K562 (cell line): ENCODE measurements around the gene SATB1. TPM values are rescaled to one million over a fixed set of nuclear protein-coding genes. Genes with fewer than 3 reads are reported as not detected.

Source experiments
- CBFA2T3 ChIP-seq: fragments of 450-650 bp; IDR thresholded peaks from 2 replicates; pipeline ENCODE4 v1.6.1; 2017
- CHCHD3 ChIP-seq: fragments of 250-450 bp; sonication (Bioruptor Pico); IDR thresholded peaks from 2 replicates; pipeline ENCODE4 v2.1.2; 2022; ENCODE audit warnings: mild to moderate bottlenecking
- COPS2 ChIP-seq: fragments of 450-650 bp; conservative IDR thresholded peaks from 2 replicates; pipeline ENCODE4 v1.6.1; 2016; ENCODE audit warnings: mild to moderate bottlenecking, moderate library complexity
- CXXC5 ChIP-seq: fragments of 250-450 bp; sonication (Bioruptor Pico); IDR thresholded peaks from 2 replicates; pipeline ENCODE4 v1.8.0; 2022; ENCODE audit warnings: inconsistent platforms, mild to moderate bottlenecking, moderate library complexity
- ELF4 ChIP-seq: fragments of 450-650 bp; formaldehyde crosslinking; IDR thresholded peaks from 2 replicates; pipeline ENCODE4 v1.4.0; 2022; ENCODE audit warnings: missing genetic modification characterization
- FUS ChIP-seq: fragments of 200-400 bp; formaldehyde crosslinking; optimal IDR thresholded peaks from 2 replicates; pipeline ENCODE3; 2017; ENCODE audit warnings: low read depth, low read length
- HNRNPK ChIP-seq: fragments of 200-400 bp; formaldehyde crosslinking; IDR thresholded peaks from one replicate; pipeline ENCODE4 v1.6.1; 2018; ENCODE audit warnings: mild to moderate bottlenecking, low read depth, low read length; ENCODE audit not compliant: poor library complexity, severe bottlenecking
- KDM1A ChIP-seq, 2 experiments: fragments of 450-650 bp; IDR thresholded peaks; 2 replicates each; pipeline ENCODE4 v1.6.1; 2016; ENCODE audit warnings: mild to moderate bottlenecking in 2 of 2
- KLF6 ChIP-seq: fragments of 250-450 bp; sonication (Bioruptor Pico); IDR thresholded peaks from 2 replicates; pipeline ENCODE4 v1.4.0; 2020; ENCODE audit warnings: mild to moderate bottlenecking, moderate library complexity, borderline replicate concordance
- L3MBTL2 ChIP-seq: fragments of 450-650 bp; IDR thresholded peaks from 2 replicates; pipeline ENCODE4 v1.6.1; 2016; ENCODE audit warnings: mild to moderate bottlenecking, moderate library complexity
- MEIS2 ChIP-seq: fragments of 450-650 bp; IDR thresholded peaks from 2 replicates; pipeline ENCODE4 v1.6.1; 2014; ENCODE audit warnings: mild to moderate bottlenecking; ENCODE audit not compliant: partially characterized antibody
- MYBL2 ChIP-seq, 2 experiments: fragments of 450-650 bp in 1 of 2; sonication (generic) in 1 of 2; formaldehyde crosslinking in 1 of 2; IDR thresholded peaks; 2 replicates each; pipeline versions ENCODE4 v1.6.1 to v1.8.1; 2017 to 2022; ENCODE audit warnings: borderline replicate concordance in 1 of 2, inconsistent platforms in 1 of 2, low read depth in 1 of 2, mild to moderate bottlenecking in 1 of 2, missing genetic modification reagents in 1 of 2, moderate library complexity in 1 of 2
- MYC ChIP-seq, 2 experiments: fragments of 250-450 bp in 1 of 2; sonication (Bioruptor Pico) in 1 of 2; IDR thresholded peaks; 2 replicates each; pipeline versions ENCODE4 v1.5.1 to v1.6.1; 2012 to 2021; ENCODE audit warnings: low read depth in 2 of 2, borderline replicate concordance in 1 of 2, improper control_type of control experiment in 1 of 2, low read length in 1 of 2, mild to moderate bottlenecking in 1 of 2, moderate library complexity in 1 of 2
- NCOA4 ChIP-seq: fragments of 450-650 bp; IDR thresholded peaks from 2 replicates; pipeline ENCODE4 v1.6.1; 2018; ENCODE audit warnings: mild to moderate bottlenecking; ENCODE audit not compliant: partially characterized antibody
- NEUROD1 ChIP-seq: fragments of 150-350 bp; IDR thresholded peaks from 2 replicates; pipeline ENCODE4 v1.6.1; 2014; ENCODE audit warnings: borderline replicate concordance, low read length, low read depth; ENCODE audit not compliant: partially characterized antibody
- PRPF4 ChIP-seq: fragments of 200-400 bp; formaldehyde crosslinking; IDR thresholded peaks from one replicate; pipeline ENCODE4 v1.6.1; 2017; ENCODE audit warnings: low read length, low read depth, mild to moderate bottlenecking; ENCODE audit not compliant: insufficient read depth, poor library complexity, severe bottlenecking
- ZKSCAN3 ChIP-seq: fragments of 250-450 bp; sonication (Bioruptor Pico); IDR thresholded peaks from 2 replicates; pipeline ENCODE4 v1.4.0; 2020
- ZNF146 ChIP-seq: IDR thresholded peaks from one replicate; pipeline ENCODE4 v1.6.1; 2018; ENCODE audit warnings: missing compliant biosample characterization; ENCODE audit not compliant: unreplicated experiment
- ZNF316 ChIP-seq: fragments of 450-650 bp; IDR thresholded peaks from 2 replicates; pipeline ENCODE4 v1.6.1; 2016
- ZNF445 ChIP-seq: fragments of 250-450 bp; sonication (Bioruptor Pico); IDR thresholded peaks from 2 replicates; pipeline ENCODE4 v1.4.0; 2020; ENCODE audit warnings: low read depth, mild to moderate bottlenecking, moderate library complexity
- ZNF785 ChIP-seq: fragments of 250-450 bp; sonication (Bioruptor Pico); IDR thresholded peaks from 2 replicates; pipeline ENCODE4 v1.4.0; 2020; ENCODE audit warnings: mild to moderate bottlenecking
- ZZZ3 ChIP-seq: fragments of 450-650 bp; IDR thresholded peaks from 2 replicates; pipeline ENCODE4 v1.6.1; 2016; ENCODE audit warnings: antibody characterized with exemption, mild to moderate bottlenecking, moderate library complexity
- polyA plus RNA-seq, 8 experiments: library from polyadenylated mRNA; depleted of rRNA in 4 of 8; stranded (reverse) in 5 of 8; unstranded in 3 of 8; fragments of >200 nt; fragmentation: Nextera tagmentation in 2 of 8; fragmentation: Illumina TruSeq in 1 of 8; extraction: Ambion mirVana in 2 of 8; extraction: Trizol in 1 of 8; gene quantifications; 2 replicates each; pipeline versions ENCODE4 v1.2.1 to v1.2.3, GENCODE V29; 2011 to 2014; ENCODE audit warnings: inconsistent platforms in 1 of 8, missing spikeins in 1 of 8
- total RNA-seq, 7 experiments: library from RNA; depleted of rRNA in 6 of 7; stranded (reverse); fragments of >200 nt in 6 of 7; fragmentation: Illumina TruSeq in 2 of 7; extraction: Trizol in 2 of 7; gene quantifications; 2 replicates each; pipeline versions ENCODE4 v1.2.1 to v1.2.3, GENCODE V29; 2011 to 2021; ENCODE audit warnings: low replicate concordance in 1 of 7
- TF ChIP-seq, protein P1 (sequence below), 3 experiments: fragments of 200-800 bp in 1 of 3; sonication (Bioruptor generic) in 1 of 3; sonication (generic) in 1 of 3; formaldehyde crosslinking in 1 of 3; IDR thresholded peaks; 2 replicates each; pipeline versions ENCODE4 v1.6.1 to v1.8.0; 2016 to 2022; ENCODE audit warnings: mild to moderate bottlenecking in 2 of 3, missing compliant biosample characterization in 2 of 3, missing genetic modification characterization in 2 of 3, missing genetic modification reagents in 1 of 3
- TF ChIP-seq, protein P2 (sequence below): fragments of 450-650 bp; conservative IDR thresholded peaks from 2 replicates; pipeline ENCODE4 v1.6.1; 2016; ENCODE audit warnings: missing genetic modification characterization, low read depth, mild to moderate bottlenecking, missing compliant biosample characterization, moderate library complexity
- TF ChIP-seq, protein P3 (sequence below): fragments of 450-650 bp; formaldehyde crosslinking; IDR thresholded peaks from 2 replicates; pipeline ENCODE4 v1.4.0; 2020; ENCODE audit warnings: mild to moderate bottlenecking, moderate library complexity

Gene SATB1
- total and polyA plus RNA-seq, 9 of the 15 experiments (the other 6 are each of a cell fraction or from before 2014, with no cell fraction given), result 0.03 to 2.5 (median 0.15) TPM; not detected in 1

DNA sequence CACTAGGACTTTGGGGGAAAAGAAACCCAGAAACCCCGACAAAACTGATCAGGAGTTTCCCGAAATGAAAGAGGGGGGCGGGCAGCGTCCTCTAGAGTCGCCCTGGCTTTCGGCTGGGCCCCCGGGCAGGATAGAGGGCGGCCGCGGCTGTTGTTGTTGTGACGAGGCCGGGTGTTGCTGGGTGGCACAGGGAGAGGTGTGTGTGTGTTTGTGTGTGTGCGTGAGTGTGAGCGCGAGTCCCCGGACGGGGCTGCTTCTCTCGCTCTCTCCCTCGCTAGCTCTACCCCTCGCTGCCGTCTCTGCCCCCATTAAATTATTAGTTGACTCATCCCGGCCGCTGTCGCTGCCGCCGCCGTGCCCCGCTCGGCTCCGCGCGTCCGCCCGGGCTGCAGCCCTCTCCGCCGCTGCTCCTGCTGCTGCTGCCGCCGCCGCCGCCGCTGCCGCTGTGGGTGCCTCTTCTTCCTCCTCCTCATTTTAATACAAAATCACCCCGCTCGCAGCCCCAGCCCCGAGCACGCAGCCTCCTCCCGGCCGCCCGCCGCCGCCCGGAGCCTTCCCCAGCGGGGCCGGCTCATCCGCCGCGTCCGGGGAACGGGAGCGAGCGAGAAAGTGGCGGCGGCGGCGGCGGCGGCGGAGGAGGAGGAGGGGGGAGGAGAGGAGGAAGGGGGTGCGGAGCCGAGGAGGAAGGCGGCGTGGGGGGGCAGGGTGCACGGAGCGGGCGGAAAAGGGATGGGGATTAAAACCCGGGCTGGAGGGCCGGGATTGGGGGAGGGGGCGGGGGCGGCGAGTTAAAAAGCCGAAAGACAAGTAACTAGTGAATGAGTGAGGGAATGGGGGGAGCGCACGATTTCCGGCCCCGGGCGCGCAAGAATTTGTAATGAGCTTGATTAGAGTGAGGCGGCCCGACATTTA, at the start of gene SATB1 (continued):
- TF ChIP-seq, protein P1, sequence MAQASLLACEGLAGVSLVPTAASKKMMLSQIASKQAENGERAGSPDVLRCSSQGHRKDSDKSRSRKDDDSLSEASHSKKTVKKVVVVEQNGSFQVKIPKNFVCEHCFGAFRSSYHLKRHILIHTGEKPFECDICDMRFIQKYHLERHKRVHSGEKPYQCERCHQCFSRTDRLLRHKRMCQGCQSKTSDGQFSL (CRISPR knock-in tag; IDR thresholded peaks at IDR 0.05), result 0 out of 2 replicates have a peak, but pooled peaks have one; percentile 44
- TF ChIP-seq, protein P1 (tag; IDR thresholded peaks at IDR 0.05), result peak in 1 of 2 experiments; percentile 50; a peak in 1 of 4 replicates
- no peak for TF ChIP-seq ZNF316
- TF ChIP-seq CHCHD3 (CRISPR knock-in tag), result no peak
- no peak for TF ChIP-seq FUS
- peak; percentile 24; the same call in 1 of the 2 replicates for TF ChIP-seq CXXC5 (CRISPR knock-in tag)
- no peak for TF ChIP-seq L3MBTL2
- TF ChIP-seq, protein P2, sequence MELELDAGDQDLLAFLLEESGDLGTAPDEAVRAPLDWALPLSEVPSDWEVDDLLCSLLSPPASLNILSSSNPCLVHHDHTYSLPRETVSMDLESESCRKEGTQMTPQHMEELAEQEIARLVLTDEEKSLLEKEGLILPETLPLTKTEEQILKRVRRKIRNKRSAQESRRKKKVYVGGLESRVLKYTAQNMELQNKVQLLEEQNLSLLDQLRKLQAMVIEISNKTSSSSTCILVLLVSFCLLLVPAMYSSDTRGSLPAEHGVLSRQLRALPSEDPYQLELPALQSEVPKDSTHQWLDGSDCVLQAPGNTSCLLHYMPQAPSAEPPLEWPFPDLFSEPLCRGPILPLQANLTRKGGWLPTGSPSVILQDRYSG (tag), result no peak
- no peak for TF ChIP-seq MYC (IDR thresholded peaks at IDR 0.05; ENCODE audit: low read depth, low read length)
- TF ChIP-seq MYC (CRISPR knock-in tag; IDR thresholded peaks at IDR 0.05; ENCODE audit: borderline replicate concordance, low read depth), result no peak
- no peak for TF ChIP-seq NCOA4
- no peak for TF ChIP-seq ZKSCAN3 (CRISPR knock-in tag)
- no peak for TF ChIP-seq MYBL2 (IDR thresholded peaks at IDR 0.05; ENCODE audit: low read depth)
- no peak for TF ChIP-seq MYBL2 (CRISPR knock-in tag; IDR thresholded peaks at IDR 0.05; ENCODE audit: borderline replicate concordance)
- no peak for TF ChIP-seq PRPF4
- TF ChIP-seq ZNF785 (CRISPR knock-in tag), result no peak
- no peak for TF ChIP-seq MEIS2
- TF ChIP-seq COPS2, result no peak
- TF ChIP-seq CBFA2T3, result no peak
- peak; percentile 18 for TF ChIP-seq HNRNPK
- peak; percentile 18 for TF ChIP-seq NEUROD1
- TF ChIP-seq ZNF146, result no peak
- TF ChIP-seq ZNF445 (CRISPR knock-in tag), result no peak
- TF ChIP-seq KDM1A (IDR thresholded peaks at IDR 0.05), result 0 out of 4 replicates have a peak, but pooled peaks of 1 of the 2 experiments have one; percentile 8
- TF ChIP-seq, protein P3, sequence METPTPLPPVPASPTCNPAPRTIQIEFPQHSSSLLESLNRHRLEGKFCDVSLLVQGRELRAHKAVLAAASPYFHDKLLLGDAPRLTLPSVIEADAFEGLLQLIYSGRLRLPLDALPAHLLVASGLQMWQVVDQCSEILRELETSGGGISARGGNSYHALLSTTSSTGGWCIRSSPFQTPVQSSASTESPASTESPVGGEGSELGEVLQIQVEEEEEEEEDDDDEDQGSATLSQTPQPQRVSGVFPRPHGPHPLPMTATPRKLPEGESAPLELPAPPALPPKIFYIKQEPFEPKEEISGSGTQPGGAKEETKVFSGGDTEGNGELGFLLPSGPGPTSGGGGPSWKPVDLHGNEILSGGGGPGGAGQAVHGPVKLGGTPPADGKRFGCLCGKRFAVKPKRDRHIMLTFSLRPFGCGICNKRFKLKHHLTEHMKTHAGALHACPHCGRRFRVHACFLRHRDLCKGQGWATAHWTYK (CRISPR knock-in tag), result no peak
- TF ChIP-seq KLF6 (CRISPR knock-in tag), result no peak
- TF ChIP-seq ELF4, result no peak
- TF ChIP-seq ZZZ3, result no peak
